Right ventricle myocardium superior (tissue), 1 donor: ENCODE data around the gene FOXA2. TPM values are rescaled to one million over a fixed set of nuclear protein-coding genes. Genes with fewer than 3 reads are reported as not detected.

Experiments used
- ATAC-seq: fragments of 200-7000 bp; cut with Tn5 transposase; one replicate; pipeline ENCODE4 v1.9.1; 2020; ENCODE audit warnings: mild to moderate bottlenecking; ENCODE audit not compliant: poor library complexity
- DNase-seq: peaks from one replicate; pipeline ENCODE4 v3.0.0-alpha.2; 2020
- intact Hi-C: fragments of 100-400 bp; cut with DNase I; formaldehyde crosslinking; loops from one replicate; pipeline ENCODE4 v1.11.2; 2022
- total RNA-seq: library from RNA; stranded (reverse); fragmentation: NEBNext Ultra II Directional; extraction: Animal tissue kit (Norgen Biotek cat#: 25700); gene quantifications from one replicate; pipeline ENCODE4 v1.2.1, GENCODE V29; 2021
- donor health status: DM: no; HTN: yes; CAD: no; lungs with severe emphysema.

FOXA2 gene
- total RNA-seq, 1 donor from 2014 or later, result not detected

DNA sequence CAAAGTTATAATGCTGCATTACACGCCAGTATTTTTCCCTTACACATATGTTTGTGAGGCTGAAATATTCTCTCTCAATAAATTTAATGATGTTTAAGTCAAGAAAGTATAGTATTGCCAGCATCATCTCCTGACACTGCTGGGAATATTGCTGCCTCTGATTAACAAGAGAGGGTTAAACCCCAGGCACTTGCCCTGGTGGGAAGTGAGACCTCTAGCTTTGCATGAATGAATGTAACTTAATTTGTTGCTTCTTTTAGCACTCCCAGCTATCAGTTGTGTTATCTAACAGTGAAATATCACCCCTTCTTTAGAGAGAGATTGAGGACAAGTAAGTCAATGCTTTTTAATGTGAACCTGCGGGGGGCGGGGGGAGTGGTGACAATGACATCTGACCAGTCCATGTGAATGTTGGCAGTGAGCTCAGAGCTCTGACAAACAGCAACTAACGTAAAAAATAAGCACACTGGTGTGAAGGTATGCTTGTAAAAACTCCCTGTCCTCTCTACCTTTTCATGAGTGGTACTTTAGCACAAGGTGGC lies 9.8 kb downstream of the FOXA2 start:
- intact Hi-C loops, result no loop called here
- ATAC-seq (no peak), DNase-seq (no peak)

DNA sequence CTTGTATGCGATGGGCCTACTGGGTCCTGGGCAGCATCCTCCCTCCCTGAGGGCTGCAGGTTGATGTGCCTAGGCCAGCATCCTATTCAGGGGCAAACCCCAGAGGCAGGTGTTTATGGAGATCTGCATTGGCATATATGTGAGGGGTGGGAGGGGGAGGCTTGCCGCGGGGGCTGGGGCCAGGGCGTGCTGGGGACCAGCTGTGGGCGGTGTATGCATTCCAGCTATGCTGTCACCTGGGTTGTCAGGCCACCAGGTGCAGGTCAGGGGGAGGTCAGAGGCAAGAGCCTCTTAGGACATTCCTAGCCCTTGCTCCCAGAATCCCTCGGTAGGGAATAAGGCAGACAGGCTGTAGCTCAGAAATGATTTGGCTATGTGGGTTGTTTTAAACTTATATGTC lies 11.9 kb downstream of the FOXA2 start:
- no peak for ATAC-seq
- intact Hi-C loops, result no loop called here

DNA sequence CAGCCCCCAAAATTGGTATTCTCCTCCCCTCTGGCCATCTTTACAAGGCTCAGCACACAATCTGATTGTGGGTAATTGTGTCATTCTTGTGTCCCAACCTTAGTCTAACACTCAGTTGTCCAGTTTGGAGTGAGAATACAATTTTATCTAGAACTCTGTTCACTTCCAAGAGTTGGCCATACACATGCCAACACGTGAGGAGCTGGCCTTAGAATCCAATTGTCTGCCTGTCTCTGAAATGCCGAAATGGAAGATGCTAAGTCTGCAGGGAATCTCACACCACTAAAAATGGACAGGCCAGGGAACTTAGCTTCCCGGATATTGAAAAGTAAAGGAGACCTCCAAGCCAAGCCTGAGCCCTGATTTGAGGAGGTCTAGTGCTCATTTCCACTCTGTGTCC lies 12.3 kb downstream of the FOXA2 start:
- ATAC-seq (no peak), DNase-seq (no peak)
- intact Hi-C loops, result no loop called here

More for the DNA sequence above, 11.9 kb downstream of the FOXA2 start:
- DNase-seq, result no peak

DNA sequence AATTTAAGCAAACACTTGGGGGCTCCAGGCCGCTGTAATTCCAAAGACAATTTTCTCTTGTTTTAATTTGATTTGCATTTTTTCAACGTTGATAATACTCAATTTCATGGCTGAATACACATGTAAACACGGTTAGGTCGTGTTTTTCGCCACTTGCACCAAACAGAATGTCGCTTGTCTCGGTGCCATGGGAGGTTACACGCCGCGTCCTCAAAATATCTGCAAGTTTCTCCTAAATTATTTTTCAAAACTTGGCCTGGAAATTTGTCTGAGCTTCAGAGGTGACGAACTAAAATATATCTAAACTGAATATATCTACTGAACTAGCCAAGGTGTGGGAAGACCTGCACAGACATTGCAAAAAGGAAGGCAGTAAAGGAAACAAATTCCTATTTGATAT lies 15.0 kb downstream of the FOXA2 start:
- intact Hi-C loops, result no loop called here
- DNase-seq (no peak), ATAC-seq (no peak)

DNA sequence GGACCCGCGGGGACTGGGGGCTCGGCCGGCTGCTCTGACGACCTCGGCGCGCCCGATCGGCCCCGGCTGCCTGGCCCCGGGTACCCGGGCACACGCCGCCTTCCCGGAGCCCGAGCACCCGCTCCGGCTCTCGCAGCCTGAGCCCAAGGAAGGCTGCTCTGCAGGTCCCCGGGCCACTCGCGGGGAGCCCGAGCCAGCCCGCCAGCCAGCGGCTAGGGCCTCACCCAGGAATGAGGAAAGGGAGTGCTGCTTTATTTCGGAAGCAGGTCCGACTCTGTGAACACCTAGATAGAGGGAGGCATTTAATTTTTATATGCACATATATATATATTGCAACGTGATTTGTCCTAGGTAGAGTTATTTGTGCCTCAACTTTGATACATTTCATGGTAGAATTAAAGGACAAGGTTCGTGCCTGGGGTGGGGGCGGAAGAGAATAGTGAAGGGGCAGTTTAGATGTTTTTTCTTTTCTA lies 15.5 kb downstream of the FOXA2 start:
- intact Hi-C loops, result no loop called here
- DNase-seq (no peak), ATAC-seq (no peak)

DNA sequence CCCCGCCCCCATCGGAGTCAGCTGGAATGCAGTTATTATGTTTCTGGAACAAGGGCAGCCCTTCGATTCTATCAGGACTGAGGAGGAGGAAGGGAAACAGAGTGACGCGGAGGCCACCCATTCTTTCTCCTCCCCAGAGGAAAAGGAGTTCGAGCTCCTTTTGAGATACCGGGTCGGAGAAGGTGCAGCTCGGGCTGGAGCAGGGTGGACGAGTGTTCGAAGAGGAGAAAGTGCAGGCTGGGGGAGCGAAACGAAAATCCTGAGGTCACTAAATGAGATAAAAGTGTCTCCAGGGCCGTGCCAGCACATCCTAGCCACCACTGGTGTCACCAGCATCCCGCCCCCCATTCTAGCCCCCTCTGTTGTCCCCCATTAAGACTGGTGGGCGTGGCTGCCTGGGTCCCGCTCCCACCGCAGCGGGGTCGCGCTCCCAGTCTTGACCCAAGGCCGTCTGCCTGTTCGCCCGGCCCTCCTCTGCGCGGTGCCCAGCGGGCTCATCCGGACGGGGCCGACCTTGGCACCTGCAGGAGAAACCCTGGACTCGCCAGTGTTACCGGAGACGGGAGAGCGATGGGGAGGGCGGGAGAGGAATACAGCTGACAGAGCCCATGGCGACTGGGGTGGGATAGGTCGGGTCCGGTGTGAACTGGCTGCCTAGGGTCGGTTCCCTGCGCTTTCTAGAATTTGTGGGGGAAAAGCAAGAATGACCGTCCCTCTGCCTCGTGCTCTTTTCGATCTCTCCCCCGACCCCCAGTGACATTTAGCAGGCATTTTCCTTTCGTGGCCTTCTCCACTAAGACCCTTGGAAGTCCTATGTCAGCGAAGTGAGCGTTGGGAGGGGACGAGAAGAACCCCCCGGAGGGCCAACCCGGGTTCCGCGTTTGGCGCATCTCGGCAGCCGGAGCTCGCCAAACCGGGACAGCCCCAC lies 16.2 kb downstream of the FOXA2 start:
- intact Hi-C loops, result no loop called here

DNA sequence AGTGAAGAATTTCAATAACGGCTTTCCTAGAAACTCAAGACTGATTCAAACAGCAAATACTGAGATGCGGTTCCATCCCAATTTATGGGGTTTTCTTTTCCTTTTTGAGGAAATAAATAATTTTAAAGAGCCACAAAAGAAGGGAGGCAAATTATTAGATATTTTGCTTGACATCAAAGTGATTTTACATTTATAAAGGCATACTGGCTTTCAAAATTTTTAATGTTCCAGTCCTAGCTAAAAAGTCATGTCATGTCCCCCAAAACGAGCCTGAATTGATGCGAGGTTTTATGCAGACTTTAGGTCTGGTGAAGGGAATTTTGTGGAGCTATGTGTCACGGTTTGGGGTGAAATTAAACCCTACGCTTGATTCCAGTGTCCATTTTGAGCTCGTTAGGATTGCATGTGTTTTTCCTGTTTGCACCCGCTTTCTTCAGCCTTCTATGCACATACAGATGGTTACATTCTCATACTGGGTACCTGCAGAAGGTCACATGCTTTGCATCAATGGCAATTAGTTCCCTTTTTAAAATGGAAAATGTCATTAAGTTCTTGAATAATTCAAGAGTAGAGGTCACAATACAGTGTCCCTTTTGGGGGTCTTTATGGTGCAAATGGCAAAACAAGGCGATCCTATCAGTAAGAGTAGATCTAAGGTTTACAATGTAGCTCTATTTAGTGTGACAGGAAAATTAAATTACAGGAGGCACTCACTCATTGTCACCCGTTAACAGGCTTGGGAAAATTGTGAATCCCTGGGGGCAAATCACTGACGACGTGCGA lies 17.3 kb downstream of the FOXA2 start:
- ATAC-seq (no peak), DNase-seq (no peak)
- intact Hi-C loops, result no loop called here

More for the DNA sequence above, 16.2 kb downstream of the FOXA2 start:
- DNase-seq, result no peak
- ATAC-seq, result no peak

DNA sequence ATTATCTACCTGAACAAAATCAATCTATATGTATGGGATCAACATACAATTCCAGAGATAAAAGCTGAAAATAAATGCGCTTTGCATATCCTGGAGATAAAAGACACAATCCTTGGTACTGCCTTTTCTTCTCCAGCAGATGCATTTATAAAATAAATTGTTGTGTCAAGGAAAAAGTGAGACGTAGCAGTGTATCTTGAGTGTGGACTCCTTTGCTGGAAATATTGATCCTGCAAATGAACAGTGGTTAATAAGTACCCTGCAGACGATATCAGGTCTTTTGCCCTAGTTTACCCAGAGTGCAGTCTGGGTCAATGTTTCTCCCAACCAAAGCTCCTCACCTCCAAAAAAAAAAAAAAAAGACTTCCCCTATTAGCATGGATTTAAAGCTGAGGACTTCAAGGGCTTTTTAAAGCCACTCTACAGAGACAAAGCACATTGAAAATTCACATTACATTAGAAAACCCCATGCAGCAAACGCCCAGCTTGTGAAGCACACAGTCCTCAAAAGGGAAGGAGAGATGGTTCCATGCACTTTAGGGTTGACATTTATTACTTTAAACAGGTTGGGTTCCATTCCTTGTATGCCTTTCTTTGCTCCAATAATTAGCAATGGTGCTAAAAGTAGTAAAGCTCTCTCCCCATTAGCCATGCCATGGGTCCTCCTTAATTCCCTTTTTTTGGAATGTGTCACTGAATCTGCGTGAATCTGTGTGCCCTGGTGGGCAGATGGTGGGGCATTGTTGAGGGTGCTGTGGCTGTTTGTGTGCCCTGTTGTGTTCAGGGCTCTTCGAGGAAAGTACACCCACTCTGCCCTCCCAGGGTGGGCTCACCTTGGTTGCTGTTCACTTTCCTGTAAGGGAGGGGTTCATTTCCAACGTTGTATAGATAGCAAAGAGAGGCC lies 21.1 kb downstream of the FOXA2 start:
- ATAC-seq (no peak), DNase-seq (no peak)
- intact Hi-C loops, result no loop called here

DNA sequence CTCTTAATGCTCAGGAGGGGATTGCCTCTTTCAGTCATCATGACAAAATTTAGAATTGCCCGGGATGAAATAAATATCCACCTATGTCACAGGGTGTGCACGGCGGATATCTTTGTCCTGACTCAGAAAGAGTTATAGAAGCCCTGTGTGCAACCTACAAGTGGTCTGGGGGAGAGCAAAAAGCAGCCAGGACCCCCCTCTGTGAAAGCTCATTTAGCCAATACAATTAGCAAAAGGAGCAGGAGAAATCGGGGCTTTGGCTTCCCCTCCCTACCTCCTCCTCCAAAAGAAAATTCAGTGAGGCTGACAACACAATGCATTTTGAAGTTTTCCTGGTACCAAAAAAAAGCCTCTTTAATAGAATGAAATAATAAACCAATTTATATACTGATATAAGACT lies 21.8 kb downstream of the FOXA2 start:
- intact Hi-C loops, result no loop called here
- no peak for ATAC-seq

DNA sequence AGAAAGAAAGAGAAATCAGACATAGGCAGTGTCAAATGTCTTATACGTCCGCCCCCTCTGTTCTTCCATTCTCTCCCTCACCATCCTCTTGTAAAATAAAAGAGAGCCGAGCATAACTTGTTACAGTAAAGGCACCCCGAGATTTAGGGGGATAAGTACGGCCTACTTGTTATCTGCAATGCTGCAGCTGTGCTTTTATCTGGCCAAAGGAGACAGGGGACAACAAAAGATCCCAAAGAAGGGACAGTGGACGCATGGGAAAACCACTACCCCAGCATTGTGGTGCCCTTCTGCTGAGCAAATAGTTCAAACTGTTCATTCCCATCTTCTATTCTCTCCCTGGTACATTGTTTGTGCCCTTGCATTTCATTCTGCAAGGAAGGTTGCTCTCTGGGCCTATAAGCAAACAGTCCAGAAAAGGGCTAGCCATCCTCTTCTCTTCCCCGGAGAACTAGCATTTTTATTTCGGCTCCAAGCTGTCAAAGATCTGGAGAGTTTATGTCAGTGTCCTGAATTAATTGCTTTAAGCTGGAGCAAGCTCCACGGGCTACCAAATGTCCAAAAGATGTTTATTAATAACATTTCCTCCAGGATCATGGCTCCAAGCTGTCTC lies 22.3 kb downstream of the FOXA2 start:
- intact Hi-C loops, result no loop called here
- ATAC-seq (no peak), DNase-seq (no peak)

More for the DNA sequence above, 21.8 kb downstream of the FOXA2 start:
- DNase-seq, result no peak

DNA sequence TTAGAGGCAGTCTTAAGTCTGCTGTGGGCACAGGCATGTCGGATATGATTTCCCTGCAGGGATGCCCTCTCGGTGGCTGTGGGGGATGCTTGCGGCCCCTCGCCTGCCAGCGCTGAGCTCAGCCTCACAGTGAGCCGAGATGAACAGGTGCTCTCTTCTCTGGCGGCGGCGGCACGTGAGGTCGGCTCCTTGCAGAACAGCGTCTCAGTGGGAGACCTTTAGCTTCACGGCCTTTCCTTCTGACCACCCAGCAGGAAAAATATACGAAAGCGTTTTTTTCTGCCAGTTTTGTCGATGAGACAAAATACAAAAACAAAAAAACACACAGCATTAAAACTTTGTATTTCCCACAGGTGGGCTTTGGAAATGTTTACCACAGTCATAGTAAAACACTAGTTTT lies 23.6 kb downstream of the FOXA2 start:
- ATAC-seq, result no peak
- intact Hi-C loops, result no loop called here
- no peak for DNase-seq

DNA sequence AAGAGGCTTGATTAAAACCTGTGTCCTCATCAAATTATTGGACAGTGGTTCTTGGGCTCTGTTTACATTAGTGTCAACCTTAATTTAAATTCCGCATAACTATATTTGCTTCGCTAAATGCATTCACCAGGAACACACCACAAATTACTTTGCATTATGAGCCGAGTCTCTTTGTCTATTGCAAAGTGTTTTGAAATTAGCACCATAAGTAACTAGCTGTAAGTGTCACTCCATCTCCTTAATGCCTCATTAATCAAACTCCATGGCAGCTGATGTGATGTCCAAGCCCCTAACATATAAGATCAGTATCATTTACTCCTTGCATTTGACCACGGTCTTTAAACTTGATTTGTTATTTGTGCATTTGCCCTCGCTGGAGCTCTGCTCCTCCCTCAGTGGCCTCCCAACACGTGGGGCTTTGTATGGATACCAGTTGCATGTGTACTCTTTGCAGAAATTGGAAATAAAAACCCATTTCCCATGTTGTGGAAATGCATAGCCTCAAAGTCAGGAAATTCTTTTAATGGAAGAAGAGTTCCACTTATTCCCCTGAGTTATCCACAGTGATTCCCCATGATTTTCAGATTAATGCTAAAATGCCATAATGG lies 24.6 kb downstream of the FOXA2 start:
- DNase-seq, result no peak
- intact Hi-C loops, result no loop called here
- no peak for ATAC-seq

DNA sequence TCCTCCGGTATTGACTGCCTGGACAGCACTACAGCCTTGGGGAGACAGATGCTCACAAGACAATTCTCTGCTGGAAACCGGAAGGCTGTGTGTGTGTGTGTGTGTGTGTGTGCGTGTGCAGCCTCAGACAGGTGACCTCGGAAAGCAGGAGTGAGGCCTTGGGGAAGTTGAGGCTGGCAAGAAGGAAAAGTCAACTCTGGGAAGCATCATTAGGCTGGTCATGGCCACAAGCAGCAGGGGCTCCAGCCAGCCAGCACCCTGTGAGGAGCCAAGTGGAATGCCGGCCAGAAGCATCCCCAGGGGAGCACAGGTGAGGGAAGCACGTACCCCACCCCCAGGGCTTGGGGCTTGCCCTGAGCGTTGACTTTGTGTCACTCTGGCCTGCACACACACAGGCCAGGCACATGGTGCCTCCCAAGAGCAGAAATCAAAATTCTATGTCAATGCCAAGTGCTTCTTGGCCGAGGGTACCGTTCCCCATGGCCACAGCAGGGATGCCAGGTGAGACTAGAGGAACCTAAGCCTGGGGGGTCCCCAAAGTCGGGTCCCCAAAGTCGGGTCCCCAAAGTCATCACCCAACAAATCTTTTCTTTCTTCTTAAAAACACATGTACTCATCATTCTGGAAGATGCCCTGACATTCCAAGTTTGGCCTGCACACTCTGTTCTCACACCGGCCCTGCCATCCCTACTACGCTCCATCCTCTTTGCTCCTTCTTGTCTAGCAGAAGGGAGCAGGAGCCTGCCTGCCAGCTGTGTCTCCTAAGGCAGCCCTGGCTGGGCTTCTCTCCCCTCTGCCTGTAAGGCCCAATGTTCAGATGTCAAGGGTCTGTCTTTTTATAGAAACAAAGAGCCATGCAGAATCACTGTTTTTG lies 26.7 kb downstream of the FOXA2 start:
- no peak for ATAC-seq
- DNase-seq, result no peak
- intact Hi-C loops, result no loop called here

DNA sequence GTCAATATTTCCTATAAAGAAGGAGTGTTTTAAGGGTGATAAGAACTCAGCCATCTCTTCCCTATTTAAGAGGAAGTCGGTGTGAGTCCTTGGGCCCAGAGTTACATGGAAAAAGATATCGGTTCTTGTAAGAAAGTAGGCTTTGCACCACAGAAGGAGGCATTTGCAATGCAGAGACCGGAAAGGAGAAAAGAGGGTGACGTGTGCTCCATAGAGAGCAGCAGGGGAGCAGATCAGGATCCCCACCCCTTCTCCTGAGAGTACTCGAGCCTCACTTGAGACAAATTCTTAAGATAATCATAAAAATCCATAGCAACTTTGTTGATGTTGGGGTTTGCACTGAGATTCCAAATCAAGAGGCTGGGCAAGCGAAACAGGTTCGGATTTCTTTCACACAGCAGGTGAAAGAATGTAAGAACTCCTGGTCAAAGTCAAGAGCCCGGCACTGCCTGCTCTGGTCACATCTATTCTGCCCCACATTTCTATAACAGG lies 27.8 kb downstream of the FOXA2 start:
- intact Hi-C loops, result no loop called here
- DNase-seq (no peak), ATAC-seq (no peak)

DNA sequence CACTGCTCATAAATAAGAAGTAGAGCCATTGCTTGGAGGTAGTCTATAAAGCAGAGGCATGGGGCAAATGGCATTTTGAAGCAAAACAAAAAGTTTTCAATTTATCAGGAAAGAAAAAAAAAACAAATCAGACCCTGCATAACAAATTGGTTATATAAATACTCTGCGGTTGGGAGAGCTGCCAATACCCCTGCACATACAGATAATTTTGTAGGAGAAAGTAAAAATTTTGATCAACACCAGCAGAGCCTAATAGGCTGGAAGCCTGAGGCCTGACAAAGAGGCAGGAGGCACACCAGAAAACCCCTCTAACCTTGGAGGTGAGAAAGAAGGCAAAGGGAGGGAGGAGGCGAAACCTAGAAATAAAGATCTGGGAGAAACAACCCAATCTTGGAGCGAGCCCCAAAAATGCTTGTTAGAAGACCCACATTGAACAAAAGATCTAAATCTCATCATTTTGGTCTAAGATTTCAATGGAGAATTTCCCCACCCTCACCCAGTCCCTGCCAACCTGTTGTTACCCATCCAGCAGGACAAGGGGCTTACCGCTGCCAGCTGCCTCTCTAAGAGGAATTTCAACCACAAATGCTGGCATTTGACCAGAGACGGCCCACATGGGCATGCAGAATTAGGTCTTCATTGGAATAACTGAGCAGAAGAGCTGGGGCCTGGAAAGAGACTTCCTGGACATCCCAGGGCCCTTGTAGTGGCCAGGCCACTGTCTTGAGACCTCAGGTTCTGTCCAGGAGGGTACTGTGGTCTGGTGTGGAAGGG lies 28.4 kb downstream of the FOXA2 start:
- intact Hi-C loops, result no loop called here
- ATAC-seq (no peak), DNase-seq (no peak)

DNA sequence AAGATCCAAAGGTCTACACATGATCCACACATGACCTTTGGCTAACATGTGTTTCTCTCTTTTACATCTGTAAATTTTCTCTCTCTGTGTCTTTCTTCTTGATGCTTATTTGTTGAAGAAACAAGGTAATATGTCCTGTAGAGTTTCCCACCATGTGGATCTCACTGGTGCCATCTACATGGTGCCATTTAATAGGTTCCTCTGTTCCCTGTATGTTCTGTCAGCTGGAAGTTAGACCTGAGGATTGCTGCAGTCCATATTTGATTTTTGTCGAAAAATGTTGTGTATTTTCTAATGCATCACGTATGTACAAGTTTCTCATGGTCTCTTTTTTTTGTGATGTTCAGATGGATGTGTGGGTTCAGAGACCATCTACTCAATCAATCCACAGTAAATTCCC lies 30.0 kb downstream of the FOXA2 start:
- intact Hi-C loops, result no loop called here
- DNase-seq (no peak), ATAC-seq (no peak)
